HG03439 (cell line): ENCODE measurements around the gene UBALD1.
"Not testable (repeated sequence)": the region's sequence is repeated elsewhere in the genome, so short reads cannot be mapped to it uniquely, and the experiment has no call there.

Source experiments
- ATAC-seq: cut with Tn5 transposase; IDR thresholded peaks from one replicate; pipeline ENCODE4 v1.9.1; 2021; ENCODE audit warnings: mild to moderate bottlenecking, moderate library complexity; ENCODE audit not compliant: unreplicated experiment

UBALD1 gene

DNA sequence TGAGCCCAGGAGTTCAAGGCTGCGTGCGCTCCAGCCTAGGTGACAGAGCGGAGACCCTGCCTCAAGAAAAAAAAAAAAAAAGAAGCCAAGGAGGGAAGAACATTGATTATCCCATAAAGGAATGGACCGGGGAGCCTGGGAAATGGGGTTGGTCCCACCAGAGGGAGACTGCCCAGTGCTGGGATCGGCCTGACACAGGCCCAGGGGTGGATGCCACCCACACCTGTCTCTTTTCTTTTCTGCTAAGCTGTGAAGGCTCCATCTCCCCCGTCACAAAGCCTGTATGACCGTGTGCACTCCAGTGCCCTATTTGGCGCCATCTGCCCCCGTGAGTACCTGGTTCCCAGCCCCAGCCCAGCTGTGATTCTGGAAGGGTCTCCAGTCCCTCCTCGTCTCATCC, 15.7 kb downstream of the UBALD1 start:
- ATAC-seq, result no peak

GRCh38 chr16:4597174-4597573, 17.5 kb downstream of the UBALD1 start:
- ATAC-seq, result no peak

- no peak for ATAC-seq
Measured at GRCh38 chr16:4594433-4595410, 20.0 kb downstream of the UBALD1 start.

- ATAC-seq, result no peak
Measured at GRCh38 chr16:4593086-4593485, 21.6 kb downstream of the UBALD1 start.

DNA sequence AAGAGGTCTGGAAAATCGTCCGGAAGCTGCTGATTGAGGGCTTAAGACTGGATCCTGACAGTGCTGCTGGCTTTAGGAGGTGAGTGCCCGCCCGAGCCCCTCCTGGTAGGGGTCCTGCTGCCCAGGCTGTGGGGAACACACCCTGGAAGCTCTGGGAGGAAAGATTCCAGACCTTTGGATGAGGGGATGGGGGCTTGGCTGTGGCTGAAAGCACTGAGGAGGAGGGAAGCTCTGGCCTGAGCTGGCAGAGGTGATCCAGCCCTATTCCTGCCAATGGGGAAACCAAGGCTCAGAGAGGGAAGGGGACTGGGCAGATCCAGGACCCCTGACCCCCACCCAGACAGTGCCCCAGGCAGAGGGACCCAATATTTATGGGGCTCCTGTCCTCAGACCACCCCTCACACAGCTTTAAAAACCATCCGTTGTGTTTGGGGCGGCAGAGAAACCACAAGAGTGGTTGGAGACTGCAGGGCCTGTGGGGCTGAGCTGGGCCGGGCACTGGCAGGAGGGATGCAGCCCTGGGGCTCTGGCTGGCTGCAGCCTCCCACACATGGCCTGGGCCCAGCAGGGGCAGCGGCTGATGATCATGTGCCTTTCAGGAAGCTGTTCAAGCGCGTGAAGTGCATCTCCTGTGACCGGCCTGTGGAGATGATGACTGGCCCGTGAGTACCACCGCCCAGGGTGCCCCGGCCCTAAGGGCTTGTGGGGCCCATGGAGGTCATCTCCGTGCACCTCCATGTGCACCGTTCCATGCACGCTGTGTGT, 22.8 kb downstream of the UBALD1 start:
- ATAC-seq, result no peak

GRCh38 chr16:4591191-4591590, 23.5 kb downstream of the UBALD1 start:
- no peak for ATAC-seq

DNA sequence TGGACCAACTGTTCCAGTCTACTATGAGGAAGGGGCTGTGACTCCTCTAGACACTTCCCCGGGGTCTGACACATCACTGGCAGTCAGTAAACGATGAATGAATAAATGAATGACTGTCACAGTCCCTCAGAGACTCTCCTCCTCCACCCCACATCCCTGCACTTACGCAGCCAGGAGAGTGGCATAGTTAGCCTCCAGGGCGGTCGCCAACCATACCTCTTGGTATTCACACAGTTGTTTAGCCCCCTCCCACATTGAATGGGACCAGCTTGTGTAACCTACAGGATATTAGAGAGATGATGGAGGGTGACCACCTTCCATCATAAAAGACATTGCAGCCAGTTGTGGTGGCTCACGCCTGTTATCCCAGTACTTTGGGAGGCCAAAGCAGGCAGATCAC, 25.7 kb downstream of the UBALD1 start:
- no peak for ATAC-seq

DNA sequence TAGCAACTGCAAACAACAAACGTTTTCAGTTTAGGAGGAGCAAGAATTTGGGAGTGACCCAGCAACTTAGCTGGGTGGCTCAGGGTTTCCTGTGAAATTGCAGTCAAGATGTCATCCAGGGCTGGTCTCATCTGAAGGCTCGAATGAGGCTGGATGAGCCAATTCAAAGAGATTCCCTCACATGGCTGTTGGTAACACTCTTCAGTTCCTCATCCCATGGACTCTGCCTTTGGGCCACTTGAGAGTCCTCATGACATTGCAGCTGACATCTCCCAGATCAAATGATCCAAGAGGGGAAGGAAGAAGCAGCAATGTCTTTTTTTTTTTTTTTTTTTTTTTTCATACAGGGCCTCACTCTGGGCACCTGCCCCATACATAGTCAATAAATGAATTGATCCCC, 26.3 kb downstream of the UBALD1 start:
- ATAC-seq, result no peak

DNA sequence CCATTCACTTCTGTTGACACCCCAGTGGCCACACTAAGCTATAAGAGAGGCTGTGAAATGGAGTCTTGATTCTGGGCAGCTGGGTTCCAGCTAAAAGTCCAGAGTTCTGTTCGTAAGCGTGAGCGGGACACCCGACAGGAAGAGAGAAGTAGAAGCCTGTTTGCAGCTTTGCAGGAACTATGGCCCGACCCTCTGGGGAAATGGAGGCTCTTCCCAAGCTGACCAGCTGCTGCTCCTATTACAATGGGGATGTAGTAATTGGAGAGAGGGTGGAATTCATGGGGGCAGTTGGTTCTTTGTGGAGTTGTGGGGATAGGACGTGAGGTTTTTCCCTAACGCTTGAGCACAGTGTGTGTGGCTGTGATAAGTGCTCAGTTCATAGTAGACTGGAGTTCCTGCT, 28.4 kb downstream of the UBALD1 start:
- ATAC-seq, result no peak

DNA sequence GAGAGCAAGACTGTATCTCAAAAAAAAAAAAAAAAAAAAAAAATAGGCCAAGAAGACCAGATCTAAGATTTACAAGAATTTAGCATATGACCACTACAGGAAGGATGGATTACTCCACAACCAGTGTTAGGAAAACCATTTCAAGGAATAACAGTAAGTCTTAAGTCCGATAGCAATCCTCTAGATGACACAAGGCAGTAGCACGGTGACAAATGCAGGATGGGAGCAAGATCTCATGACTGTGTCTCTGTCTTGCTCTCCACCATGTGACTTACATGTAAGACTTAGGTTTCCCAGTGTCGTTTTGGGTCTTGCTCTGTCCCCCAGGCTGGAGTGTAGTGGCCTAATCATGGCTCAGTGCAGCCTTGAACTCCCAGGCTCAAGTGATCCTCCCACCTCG, 30.8 kb downstream of the UBALD1 start:
- ATAC-seq, result no peak

DNA sequence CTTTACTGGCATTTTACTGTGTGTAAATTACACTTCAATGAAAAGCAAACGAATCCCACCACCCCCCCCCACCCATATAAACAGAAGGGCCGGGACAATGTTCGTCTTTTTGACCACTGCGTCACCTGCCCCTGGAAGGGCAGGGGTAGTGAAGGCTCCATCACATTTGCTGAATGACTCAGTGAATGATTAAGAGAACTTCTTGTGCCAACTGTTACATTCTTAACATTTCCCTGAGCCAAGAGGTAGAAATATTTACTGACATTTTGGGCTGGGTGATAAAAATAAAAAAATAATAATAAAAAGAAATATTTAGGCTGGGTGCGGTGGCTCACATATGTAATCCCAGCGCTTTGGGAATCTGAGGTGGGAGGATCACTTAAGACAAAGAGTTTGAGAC, 34.4 kb downstream of the UBALD1 start:
- no peak for ATAC-seq

- ATAC-seq, result no peak
Measured at GRCh38 chr16:4578961-4579530, 35.6 kb downstream of the UBALD1 start.

- ATAC-seq, result no peak
Measured at GRCh38 chr16:4576008-4576407, 38.7 kb downstream of the UBALD1 start.

DNA sequence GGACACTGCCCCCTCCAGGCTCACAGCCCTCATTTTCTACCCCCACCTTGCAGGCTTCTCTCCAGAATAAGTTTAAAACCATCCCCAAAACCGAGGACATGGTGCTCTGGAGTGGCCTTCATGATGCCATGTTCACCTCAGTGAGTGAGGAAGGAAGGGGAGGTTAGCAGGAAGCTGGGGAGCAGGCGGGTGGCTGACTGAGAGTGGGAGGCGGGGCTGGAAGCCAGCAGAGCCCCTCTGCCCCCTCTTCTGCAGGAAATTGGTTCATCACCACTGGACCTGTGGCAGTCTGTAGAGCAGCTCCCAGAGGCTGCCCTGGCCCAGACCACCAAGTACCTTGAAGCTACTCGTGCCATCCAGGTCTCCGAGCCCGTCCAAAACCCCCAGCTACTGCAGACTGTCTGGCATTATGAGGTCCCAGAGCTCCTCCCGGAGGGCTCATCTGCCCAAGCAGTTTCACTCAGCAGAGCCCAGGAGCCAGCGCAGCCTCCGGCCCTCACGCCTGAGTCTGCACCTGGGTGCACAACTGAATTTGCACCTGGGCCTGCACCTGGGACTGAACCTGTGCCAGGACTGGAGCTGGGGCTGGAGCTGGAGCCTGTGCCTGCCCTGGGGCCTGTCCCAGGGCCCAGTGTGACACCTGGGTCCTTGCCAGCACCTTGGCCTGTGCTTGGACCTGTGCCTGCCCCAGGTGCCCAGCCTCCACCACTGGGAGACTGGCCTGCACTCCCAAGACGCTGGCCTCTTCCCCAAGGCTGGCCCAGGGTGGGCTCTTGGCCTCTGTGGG, 39.6 kb downstream of the UBALD1 start:
- no peak for ATAC-seq

DNA sequence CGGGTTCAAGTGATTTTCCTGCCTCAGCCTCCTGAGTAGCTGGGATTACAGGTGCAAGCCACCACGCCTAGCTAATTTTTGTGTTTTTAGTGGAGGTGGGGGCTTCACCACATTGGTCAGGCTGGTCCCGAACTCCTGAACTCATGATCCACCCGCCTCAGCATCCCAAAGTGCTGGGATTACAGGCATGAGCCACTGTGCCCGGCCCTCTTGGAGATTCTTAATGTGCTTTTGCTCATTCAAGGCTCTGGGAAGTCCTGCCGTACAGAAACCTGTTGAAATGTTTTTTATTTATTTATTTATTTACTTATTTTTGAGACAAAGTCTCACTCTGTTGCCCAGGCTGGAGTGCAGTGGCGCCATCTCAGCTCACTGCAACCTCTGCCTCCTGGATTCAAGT, 40.8 kb downstream of the UBALD1 start:
- ATAC-seq, result not testable (repeated sequence)

DNA sequence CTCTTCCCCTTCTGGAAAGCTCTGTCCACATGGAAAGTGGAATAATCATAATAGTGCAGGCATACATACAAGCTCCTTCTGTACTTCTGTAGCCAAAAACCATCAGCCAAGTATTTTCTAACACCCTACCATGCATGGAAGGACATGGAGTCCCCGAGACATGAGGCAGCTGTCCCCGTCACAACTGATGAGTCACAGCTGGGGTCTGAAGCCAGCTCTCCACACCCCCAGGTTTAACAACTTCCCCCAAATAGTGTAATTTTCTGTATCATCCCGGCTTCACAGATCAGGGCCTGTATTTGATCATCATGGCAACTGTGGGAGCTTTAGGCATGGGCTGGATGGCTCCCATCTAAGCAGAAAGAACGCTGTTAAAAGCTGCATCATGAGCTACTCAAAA, 42.0 kb downstream of the UBALD1 start:
- no peak for ATAC-seq

- no peak for ATAC-seq
Measured at GRCh38 chr16:4570688-4571321, 43.9 kb downstream of the UBALD1 start.

GRCh38 chr16:4570086-4570485, 44.6 kb downstream of the UBALD1 start:
- no peak for ATAC-seq

DNA sequence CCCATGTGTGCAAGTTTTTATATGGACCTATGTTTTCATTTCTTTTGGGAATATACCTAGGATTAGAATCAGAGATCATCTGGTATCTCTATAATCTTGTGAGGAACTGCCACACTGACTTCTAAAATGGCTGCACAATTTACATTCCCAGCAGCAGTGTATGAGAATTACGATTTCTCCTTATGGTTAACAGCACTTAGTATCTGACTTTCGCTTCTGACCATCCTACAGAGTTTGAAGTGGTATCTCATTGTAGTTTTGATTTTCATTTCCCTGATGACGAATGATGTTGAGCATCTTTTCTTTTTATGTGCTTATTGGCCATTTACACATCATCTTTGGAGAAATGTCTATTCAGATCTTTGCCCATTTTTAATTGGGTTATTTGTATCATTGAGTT, 48.5 kb downstream of the UBALD1 start:
- no peak for ATAC-seq

- ATAC-seq, result no peak
Measured at GRCh38 chr16:4564661-4565267, 49.9 kb downstream of the UBALD1 start.
